ENCODE data around the gene CCDC92.
"Not testable (repeated sequence)": the region's sequence is repeated elsewhere in the genome, so short reads cannot be mapped to it uniquely, and the experiment has no call there.

The CCDC92 gene

DNA sequence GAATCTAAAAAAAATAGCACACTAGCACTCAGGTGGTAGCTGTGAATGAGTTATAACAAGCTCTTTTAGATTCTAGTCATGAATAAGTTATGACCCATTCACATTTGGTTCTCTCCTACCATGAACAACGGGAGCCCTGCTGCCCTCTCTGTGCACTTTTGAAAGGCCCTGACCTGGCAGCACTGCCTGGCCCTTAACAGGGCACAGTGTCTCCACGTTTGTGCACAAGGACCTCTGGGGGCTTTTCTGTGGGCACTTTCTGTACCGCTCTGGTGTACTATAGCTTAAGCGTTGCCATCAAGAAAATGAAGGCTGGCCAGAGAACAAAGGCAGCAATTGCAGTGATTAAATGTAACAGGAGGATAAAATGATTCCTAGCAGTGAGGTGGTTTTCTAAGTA lies 21.2 kb downstream of the CCDC92 start:
- in situ Hi-C loops (cut with MboI; ENCODE audit: low sequenced_read_pairs), result no loop called here

DNA sequence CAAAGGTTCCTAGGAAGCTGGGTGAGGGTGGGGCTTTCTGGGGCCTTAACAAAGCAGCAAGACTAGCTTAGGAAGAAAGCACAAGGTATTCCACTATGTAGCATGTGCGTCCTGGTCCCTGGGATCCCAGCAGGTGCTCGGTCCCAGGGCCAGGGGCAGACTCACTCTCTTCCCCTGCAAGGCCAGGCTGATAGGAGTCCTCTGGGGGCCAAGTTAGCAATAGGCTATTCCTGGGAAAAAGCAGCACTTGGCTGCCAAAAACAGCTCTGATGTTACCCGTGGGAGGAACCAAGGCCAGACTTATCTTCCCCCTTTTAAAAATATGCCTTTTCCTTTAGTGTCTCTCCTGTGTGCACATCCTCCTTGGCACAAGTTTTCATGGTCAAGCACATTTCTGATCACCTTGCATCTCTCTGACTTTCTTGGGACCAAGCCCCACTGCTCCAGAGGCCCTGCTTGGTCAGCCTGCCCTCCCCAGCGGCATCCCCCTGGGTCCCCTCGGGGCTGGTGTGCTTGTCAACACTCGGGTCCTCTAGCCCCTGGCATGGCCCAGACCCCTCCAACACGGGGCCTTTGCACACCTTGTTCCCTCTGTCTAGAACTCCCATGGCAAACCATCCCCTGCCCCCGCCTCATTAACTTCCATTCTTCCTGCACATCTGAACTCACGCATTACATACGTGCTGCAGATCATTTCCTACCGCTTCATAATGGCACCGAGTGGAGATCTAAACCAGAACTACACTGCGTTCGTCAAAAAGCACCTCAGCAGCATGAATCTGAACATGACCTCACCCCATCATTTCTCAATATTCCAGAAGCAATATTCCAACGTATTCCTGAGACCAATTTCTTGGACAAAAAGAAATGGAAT lies 21.9 kb downstream of the CCDC92 start:
- in situ Hi-C loops (cut with MboI; ENCODE audit: low sequenced_read_pairs), result no loop called here

DNA sequence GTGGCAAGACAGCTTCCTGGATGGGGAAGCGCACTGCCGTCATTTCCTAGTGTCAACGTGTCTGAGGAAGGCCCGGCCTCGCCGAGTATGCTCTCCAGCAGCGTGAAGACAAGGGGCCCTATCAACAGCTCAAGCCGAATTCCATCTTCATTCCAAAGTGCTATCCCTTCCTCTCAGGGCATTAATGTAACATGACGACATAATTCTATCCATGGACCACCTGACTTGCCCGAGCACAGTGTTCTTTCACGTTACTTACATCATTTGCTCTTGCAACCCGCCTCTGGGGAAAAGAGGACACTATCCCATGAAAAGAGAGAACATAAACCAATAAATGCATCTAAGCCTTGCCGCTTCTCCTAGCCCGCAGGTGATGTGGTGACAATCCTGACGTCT lies 22.9 kb downstream of the CCDC92 start:
- in situ Hi-C loops (cut with MboI; ENCODE audit: low sequenced_read_pairs), result no loop called here

GRCh38 chr12:123948796-123949769 lies 23.5 kb downstream of the CCDC92 start:
- in situ Hi-C loops (cut with MboI; ENCODE audit: low sequenced_read_pairs), result no loop called here

DNA sequence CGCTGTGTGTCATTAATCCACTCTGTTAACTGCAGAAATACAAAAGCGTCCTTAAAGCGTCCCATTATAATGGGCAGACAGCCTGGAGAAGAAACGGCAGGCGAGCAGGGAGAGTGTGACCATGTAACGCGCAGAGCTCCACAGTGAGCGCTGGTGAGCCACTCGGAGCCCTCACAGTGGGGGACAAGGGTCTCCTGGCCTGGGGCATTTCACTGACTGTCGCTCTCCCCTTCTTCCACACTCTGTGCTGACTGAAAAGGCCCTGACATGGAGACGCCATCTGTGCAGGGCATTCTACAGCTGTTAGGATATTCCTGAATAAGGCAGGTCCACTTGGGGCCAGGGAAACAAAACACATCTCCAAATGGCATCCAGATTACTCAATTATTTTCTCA lies 24.2 kb downstream of the CCDC92 start:
- in situ Hi-C loops (cut with MboI; ENCODE audit: low sequenced_read_pairs), result no loop called here

- in situ Hi-C loops (cut with MboI; ENCODE audit: low sequenced_read_pairs), result not testable (repeated sequence)
Observed at GRCh38 chr12:123947531-123947930, 25.1 kb downstream of the CCDC92 start.

DNA sequence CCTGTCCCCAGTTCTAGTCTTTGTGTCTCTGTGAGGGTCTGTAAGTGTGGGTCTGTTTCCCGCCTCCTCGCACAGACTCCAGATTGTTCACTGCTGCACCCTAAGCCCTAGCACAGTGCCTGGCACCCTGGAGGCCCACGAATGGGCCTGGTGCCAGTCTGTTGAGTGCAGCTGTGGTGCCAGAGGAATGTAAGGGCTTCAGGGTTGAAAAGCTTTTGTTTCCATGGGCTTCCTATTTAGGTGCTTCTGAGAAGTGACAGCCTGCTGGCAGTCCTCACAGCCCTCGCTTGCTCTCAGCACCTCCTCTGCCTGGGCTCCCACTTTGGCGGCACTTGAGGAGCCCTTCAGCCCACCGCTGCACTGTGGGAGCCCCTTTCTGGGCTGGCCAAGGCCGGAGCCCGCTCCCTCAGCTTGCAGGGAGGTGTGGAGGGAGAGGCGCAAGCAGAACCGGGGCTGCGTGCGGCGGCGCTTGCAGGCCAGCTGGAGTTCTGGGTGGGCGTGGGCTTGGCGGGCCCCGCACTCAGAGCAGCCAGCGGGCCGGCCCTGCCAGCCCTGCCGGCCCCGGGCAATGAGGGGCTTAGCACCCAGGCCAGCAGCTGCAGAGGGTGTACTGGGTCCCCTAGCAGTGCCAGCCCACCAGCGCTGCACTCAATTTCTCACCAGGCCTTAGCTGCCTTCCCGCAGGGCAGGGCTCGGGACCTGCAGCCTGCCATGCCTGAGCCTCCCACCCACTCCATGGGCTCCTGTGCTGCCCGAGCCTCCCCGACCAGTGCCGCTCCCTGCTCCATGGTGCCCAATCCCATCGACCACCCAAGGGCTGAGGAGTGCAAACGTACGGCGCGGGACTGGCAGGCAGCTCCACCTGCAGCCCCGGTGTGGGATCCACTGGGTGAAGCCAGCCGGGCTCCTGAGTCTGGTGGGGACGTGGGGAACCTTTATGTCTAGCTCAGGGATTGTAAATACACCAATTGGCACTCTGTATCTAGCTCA lies 25.8 kb downstream of the CCDC92 start:
- in situ Hi-C loops (cut with MboI; ENCODE audit: low sequenced_read_pairs), result not testable (repeated sequence)

DNA sequence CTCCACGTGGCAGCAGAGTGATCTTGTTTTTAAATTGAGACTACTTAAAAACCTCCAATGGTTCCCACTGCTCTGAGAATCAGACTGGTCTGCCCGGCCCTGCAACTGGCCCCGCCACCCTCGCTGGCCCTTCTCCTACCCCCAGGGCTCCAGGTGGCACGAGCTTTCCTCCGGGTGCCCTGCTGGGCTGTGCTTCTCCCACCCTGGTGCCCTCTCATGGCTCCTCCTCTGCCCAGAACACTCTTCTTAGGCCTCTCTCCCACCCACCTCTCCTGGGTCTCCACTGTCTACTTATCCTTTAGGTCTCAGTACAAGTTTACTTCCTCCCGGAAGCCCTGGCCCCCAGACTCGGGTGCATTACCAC lies 26.5 kb downstream of the CCDC92 start:
- in situ Hi-C loops (cut with MboI; ENCODE audit: low sequenced_read_pairs), result no loop called here

GRCh38 chr12:123945287-123946151 lies 27.1 kb downstream of the CCDC92 start:
- in situ Hi-C loops (cut with MboI; ENCODE audit: low sequenced_read_pairs), result no loop called here

GRCh38 chr12:123944696-123945095 lies 27.9 kb downstream of the CCDC92 start:
- in situ Hi-C loops (cut with MboI; ENCODE audit: low sequenced_read_pairs), result no loop called here

DNA sequence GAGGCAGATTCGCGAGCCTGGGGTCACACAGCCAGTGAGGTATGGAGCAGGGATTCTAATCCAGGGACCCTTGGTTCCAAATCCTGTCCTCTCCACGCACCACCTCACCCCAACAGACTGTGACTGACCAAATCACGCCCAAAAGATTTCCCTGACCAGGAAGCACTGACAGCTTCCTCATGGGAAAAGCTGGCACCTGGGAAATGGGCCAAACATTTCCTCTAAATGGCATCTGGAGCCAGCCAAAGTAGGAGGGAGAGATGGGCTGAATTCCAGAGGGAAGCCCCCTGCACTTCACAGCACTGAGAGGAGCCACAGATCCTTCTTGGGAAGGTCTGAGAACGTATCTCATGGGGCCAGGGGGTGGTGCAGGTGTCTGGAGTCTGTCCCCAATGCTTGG lies 28.8 kb downstream of the CCDC92 start:
- in situ Hi-C loops (cut with MboI; ENCODE audit: low sequenced_read_pairs), result no loop called here

DNA sequence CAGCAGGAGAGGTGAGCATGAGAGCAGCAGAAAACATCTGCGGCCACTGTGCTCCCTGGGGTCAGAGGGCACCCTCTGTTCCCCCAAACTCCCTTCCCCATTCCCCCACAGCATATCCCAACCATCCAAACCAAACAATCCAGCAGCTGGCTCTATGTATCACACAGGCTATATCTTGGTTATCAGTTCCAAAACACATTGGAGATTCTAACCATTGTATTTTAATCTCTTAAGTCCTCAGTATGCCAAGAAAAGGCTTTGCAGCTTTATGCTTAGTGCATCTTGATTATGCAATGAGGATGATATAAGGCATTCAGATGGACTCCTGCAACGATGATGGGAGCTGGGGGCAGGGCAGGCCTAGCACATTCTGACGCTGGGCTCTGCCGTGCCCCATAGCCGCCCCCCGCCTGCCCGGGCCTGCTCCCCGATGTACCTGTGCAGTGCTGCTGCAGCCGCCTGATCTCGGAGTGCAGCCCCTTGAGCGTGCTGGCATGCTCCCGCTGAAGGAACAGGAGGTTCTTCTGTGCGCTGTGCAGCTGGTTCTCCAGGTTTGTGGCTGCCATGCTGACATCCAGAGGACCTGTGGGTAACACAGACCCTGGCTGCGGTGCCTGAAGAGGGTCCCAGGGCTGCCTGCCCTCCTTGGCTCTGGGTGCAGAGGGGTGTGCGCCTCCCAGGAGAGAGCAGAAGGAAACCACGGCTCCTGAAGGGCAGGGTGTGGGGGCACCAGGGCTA lies 29.6 kb downstream of the CCDC92 start:
- in situ Hi-C loops (cut with MboI; ENCODE audit: low sequenced_read_pairs), result no loop called here

GRCh38 chr12:123942238-123942653 lies 30.4 kb downstream of the CCDC92 start:
- in situ Hi-C loops (cut with MboI; ENCODE audit: low sequenced_read_pairs), result no loop called here

- in situ Hi-C loops (cut with MboI; ENCODE audit: low sequenced_read_pairs), result no loop called here
Observed at GRCh38 chr12:123941624-123942237, 30.9 kb downstream of the CCDC92 start.

- in situ Hi-C loops (cut with MboI; ENCODE audit: low sequenced_read_pairs), result no loop called here
Observed at GRCh38 chr12:123941000-123941399, 31.6 kb downstream of the CCDC92 start.

GRCh38 chr12:123940627-123940966 lies 32.0 kb downstream of the CCDC92 start:
- in situ Hi-C loops (cut with MboI; ENCODE audit: low sequenced_read_pairs), result no loop called here

- in situ Hi-C loops (cut with MboI; ENCODE audit: low sequenced_read_pairs), result no loop called here
Observed at GRCh38 chr12:123939716-123940626, 32.7 kb downstream of the CCDC92 start.

All from hTERT RPE-1 (cell line).